A549 (cell line): ENCODE measurements around the gene LARP1B.

Experiments
- CHD4 ChIP-seq: fragments of 200-600 bp; sonication (generic); IDR thresholded peaks from 2 replicates; pipeline ENCODE4 v1.6.1; 2016; ENCODE audit warnings: antibody characterized with exemption, mild to moderate bottlenecking, borderline replicate concordance
- CTCF ChIP-seq: fragments of >200 bp; sonication (Bioruptor Twin); formaldehyde crosslinking; IDR thresholded peaks from 3 replicates; pipeline ENCODE4 v1.5.1; 2016
- EP300 ChIP-seq, 2 experiments: fragments of >200 bp; sonication (Bioruptor Twin); formaldehyde crosslinking; IDR thresholded peaks; 2 replicates in 1 of 2; 3 replicates in 1 of 2; pipeline ENCODE4 v1.6.1; 2016 to 2017
- ESRRA ChIP-seq: fragments of 150-350 bp; IDR thresholded peaks from 2 replicates; pipeline ENCODE4 v1.6.1; 2014; ENCODE audit warnings: mild to moderate bottlenecking, low read length, borderline replicate concordance
- HMGXB4 ChIP-seq: fragments of 250-450 bp; sonication (Bioruptor Pico); IDR thresholded peaks from 2 replicates; pipeline ENCODE4 v1.5.0; 2021; ENCODE audit warnings: mild to moderate bottlenecking, moderate library complexity, borderline replicate concordance
- MYC ChIP-seq: IDR thresholded peaks from 2 replicates; pipeline ENCODE4 v1.6.1; 2012; ENCODE audit warnings: mild to moderate bottlenecking, inconsistent platforms, low read length, improper control_type of control experiment, borderline replicate concordance
- RFX5 ChIP-seq: fragments of 450-650 bp; IDR thresholded peaks from 2 replicates; pipeline ENCODE4 v1.7.1; 2014; ENCODE audit warnings: antibody characterized with exemption, mild to moderate bottlenecking, moderate library complexity
- USF2 ChIP-seq: fragments of 450-650 bp; IDR thresholded peaks from 2 replicates; pipeline ENCODE4 v1.6.1; 2014; ENCODE audit warnings: antibody characterized with exemption

- TF ChIP-seq CTCF = no peak
- TF ChIP-seq USF2 = no peak
- TF ChIP-seq EP300 (IDR thresholded peaks at IDR 0.05) = no peak
- no peak for TF ChIP-seq HMGXB4 (CRISPR knock-in tag)
- TF ChIP-seq CHD4 = no peak
- no peak for TF ChIP-seq MYC
- TF ChIP-seq ESRRA = no peak
- no peak for TF ChIP-seq RFX5
These were observed 21.5 kb upstream of the LARP1B start for GRCh38 chr4:128039568-128039967.
